ENCODE data around the gene NSMCE1.
"Not testable (repeated sequence)": the region's sequence is repeated elsewhere in the genome, so short reads cannot be mapped to it uniquely, and the experiment has no call there.

The NSMCE1 gene

GRCh38 chr16:27272076-27272475 lies 3.5 kb upstream of the NSMCE1 start:
- no peak for DNase-seq (ENCODE audit: low read depth)

DNA sequence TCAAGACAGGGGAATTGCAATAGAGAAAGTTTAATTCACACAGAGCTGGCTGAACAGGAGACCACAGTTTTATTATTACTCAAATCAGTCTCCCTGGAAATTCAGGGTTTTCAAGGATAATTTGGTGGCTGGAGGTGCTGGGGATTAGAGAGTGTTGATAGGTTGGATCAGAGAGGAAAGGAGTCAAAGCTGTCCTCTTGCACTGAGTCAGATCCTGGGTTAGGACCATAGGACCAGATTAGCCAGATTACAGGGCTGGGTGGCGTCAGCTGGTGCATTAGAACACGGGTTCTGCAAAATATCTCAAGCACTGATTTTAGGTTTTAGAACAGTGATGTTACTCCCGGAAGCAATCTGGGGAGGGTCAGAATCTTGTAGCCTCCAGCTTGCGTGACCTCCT lies 1.8 kb upstream of the NSMCE1 start:
- no peak for DNase-seq (ENCODE audit: low read depth)

DNA sequence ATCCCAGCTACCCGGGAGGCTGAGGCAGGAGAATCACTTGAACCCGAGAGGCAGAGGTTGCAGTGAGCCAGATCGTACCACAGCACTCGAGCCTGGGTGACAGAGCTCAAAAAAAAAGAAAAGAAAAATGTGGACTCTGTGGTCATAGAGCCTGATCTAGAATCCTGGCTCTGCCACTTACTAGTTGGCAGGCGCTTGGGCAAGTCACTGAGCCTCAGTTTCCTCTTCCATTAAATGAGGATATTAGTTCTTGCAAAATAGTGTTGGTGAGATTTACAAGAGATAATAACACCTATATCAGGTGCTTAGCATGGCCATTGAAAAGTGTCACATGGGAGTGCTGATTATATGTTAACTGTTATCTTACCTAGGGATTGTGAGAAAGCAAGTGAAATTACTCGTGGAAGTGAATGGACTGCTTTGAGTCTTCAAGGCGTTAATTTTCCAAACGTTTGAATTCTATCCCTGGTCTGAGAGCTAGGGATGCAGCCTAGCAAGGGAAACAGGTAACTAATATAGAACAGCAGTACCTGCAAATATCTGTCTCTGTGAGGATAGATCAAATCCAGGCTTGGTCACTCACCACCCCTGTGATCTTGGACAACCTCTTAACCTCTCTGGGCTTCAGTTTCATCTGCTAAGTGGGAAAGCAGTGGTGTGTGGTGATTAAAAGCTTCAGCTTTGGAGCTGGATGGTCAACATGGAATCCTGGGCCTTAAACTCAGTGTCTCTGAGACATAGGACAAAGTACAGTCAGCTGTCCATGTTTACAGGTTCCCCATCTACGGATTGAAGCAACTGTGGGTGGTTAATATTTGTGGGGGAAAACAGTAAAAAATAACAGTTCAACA lies 953 bp upstream of the NSMCE1 start:
- no peak for DNase-seq (ENCODE audit: low read depth)

- DNase-seq (ENCODE audit: low read depth) = no peak
Observed at GRCh38 chr16:27267037-27267677, 1.4 kb downstream of the NSMCE1 start.

DNA sequence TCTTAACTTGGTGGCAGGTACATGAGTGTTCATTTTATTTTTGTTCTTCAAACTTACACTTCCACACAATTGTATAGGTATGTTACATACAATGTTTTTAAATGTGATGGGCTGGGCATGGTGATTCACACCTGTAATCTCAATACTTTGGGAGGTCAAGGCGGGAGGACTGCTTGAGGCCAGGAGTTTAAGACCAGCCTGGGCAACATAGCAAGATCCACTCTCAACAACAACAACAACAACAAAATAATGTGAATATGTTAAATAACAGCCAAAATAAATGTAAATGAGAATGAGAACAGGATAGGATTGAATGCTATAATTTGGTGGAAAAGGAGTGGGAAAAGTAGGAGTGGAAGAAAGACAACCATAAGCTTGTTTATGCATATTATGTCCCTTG lies 2.6 kb downstream of the NSMCE1 start:
- no peak for DNase-seq (ENCODE audit: low read depth)

DNA sequence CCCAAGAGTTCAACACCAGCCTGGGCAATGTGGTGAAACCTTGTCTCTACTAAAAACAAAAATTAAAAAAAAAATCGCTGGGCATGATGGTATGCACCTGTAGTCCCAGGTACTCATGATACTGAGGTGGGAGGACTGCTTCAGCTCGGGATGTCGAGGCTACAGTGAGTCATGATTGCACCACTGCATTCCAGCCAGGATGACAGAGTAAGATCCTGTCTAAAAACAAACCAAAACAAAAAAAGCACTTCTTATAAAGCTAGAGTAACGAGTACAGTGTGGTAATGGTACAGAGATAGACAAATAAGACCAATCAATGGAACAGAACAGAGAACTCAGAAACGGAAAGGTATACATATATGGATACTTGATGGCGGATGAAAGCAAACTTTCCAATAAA lies 4.4 kb downstream of the NSMCE1 start:
- no peak for DNase-seq (ENCODE audit: low read depth)

GRCh38 chr16:27262904-27263423 lies 5.6 kb downstream of the NSMCE1 start:
- DNase-seq (ENCODE audit: low read depth) = not testable (repeated sequence)

GRCh38 chr16:27259710-27260109 lies 8.9 kb downstream of the NSMCE1 start:
- DNase-seq (ENCODE audit: low read depth) = no peak

- DNase-seq (ENCODE audit: low read depth) = no peak
Observed at GRCh38 chr16:27258241-27258734, 10.3 kb downstream of the NSMCE1 start.

- no peak for DNase-seq (ENCODE audit: low read depth)
Observed at GRCh38 chr16:27257271-27257670, 11.3 kb downstream of the NSMCE1 start.

GRCh38 chr16:27256861-27257260 lies 11.7 kb downstream of the NSMCE1 start:
- DNase-seq (ENCODE audit: low read depth) = no peak

DNA sequence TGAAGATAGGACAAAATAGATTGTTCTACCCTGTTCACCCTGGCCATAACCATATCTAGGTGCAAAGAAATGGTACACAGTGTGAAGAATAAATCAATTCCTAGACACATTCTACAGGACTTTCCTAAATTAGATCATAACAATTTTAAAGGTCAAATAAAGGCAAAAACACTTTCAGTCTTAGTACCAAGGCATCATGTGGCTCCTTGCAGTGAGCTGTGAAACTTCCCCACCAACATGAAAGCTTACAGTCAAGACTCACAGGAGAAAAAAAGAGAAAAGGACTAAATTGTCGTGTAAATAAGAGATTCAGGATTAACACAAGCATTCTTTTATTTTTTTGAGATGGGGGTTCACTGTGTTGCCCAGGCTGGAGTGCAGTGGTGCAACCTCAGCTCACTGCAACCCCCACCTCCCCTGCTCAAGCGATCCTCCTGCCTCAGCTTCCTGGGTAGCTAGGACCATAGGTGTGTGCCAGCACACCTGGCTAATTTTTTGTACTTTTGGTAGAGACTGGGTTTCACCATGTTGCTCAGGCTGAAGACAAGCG lies 14.2 kb downstream of the NSMCE1 start:
- DNase-seq (ENCODE audit: low read depth) = no peak

- no peak for DNase-seq (ENCODE audit: low read depth)
Observed at GRCh38 chr16:27253526-27253930, 15.0 kb downstream of the NSMCE1 start.

GRCh38 chr16:27252206-27252585 lies 16.4 kb downstream of the NSMCE1 start:
- no peak for DNase-seq (ENCODE audit: low read depth)

GRCh38 chr16:27251541-27252205 lies 16.9 kb downstream of the NSMCE1 start:
- no peak for DNase-seq (ENCODE audit: low read depth)

DNA sequence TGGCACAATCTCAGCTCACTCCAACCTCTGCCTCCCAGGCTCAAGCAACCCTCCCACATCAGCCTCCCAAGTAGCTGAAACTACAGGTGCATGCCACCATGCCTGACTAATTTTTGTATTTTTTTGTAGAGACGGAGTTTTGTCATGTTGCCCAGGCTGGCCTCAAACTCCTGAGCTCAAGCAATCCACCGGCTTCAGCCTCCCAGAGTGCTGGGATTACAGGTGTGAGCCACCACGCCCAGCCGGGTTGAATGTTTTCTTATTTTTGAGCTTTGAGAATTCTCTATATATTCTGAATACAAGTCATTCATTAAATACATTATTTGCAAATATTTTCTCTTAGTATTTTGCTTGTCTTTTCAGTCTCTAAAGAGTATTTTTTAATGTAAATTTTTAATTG lies 19.7 kb downstream of the NSMCE1 start:
- not testable (repeated sequence) for DNase-seq (ENCODE audit: low read depth)

- no peak for DNase-seq (ENCODE audit: low read depth)
Observed at GRCh38 chr16:27248036-27248435, 20.5 kb downstream of the NSMCE1 start.

- not testable (repeated sequence) for DNase-seq (ENCODE audit: low read depth)
Observed at GRCh38 chr16:27247076-27247475, 21.5 kb downstream of the NSMCE1 start.

DNA sequence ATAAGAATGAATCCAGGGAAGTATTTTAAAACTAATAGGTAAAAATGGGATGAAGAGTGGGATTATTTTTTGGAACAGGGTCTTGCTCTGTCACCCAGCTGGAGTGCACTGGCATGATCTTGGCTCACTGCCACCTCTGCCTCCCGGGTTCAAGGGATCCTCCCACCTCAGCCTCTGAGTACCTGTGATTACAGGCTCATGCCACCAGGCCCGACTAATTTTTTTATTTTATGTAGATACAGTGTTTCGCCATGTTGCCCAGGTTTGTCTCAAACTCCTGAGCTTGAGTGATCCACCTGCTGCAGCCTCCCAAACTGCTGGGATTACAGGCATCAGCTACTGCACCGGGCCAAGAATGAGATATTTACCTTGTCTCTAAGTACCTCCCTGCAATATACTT lies 22.1 kb downstream of the NSMCE1 start:
- DNase-seq (ENCODE audit: low read depth) = no peak

DNA sequence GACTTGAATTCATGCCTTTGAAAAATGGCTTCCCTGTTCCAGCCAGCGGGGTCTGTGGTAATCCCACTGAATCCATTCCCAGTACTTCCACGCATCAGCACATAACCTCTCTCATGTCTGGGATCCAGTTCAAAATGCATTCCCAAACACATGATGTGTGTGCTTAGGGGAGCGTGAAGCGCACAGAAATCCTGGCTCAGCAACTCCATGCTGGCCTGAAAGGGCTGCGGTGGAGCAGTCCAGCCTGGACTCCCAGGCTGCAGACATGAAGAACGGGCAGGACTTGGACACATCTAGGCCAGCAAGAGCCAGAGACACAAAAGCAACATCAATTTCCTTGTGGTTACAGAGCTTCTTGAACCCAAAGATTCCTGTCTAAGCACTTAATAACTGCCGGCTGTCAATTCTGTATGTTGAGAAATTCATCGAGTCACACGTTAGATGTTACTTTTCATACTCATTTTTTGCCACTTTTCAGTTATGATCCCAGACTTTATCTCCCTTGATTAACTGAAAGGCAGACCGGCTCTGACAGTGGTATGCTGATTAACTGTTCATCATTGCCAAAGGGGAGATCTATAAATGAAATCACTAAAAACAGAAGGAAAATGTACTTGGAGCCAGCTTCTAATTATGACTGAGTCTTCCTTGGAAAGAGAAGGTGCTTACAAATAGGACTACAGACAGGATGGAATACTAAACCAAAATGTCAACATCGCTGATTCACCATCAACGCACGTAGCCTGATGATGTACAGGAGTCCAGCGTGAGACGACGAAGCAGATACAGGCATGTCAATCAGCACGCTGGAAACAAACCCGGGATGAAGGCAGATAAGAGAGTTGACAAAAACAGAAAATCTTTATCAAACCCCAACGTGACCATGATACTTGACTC lies 23.0 kb downstream of the NSMCE1 start:
- no peak for DNase-seq (ENCODE audit: low read depth)

- no peak for DNase-seq (ENCODE audit: low read depth)
Observed at GRCh38 chr16:27244363-27244755, 24.2 kb downstream of the NSMCE1 start.

Measured in activated gamma-delta T cell treated with anti-CD3 and anti-CD28 coated beads, Interleukin-2, amount 50 U/mL, for 16 hours (primary cell).